ENCODE data around the gene CD7. TPM values are rescaled to one million over a fixed set of nuclear protein-coding genes. Genes with fewer than 3 reads are reported as not detected.

The CD7 gene
- total RNA-seq, 1 experiment from 2014 or later = not detected

GRCh38 chr17:82300228-82300627, 17.2 kb downstream of the CD7 start:
- intact Hi-C loops (cut with micrococcal nuclease; ENCODE audit: unreplicated experiment) = loop anchor here (5.0 kb wide), 1 partner anchor 112 kb away; no protein-coding TSS in a partner anchor
- ChIA-PET CTCF (no interaction called here), POLR2A (ENCODE audit: low non-redundant PET) (interaction anchor here (0.6 to 0.7 kb wide), 2 partner anchors 58 to 889 kb away, joined by 3 to 4 read pairs; no protein-coding TSS in a partner anchor)
- Histone ChIP-seq H3K4me3 (ENCODE audit: low read depth, low read length, poor library complexity, severe bottlenecking) (no peak overlapping the region), H3K27ac (ENCODE audit: low read depth, low read length, poor library complexity, severe bottlenecking) (no peak overlapping the region), H3K36me3 (ENCODE audit: insufficient read depth, low read length, poor library complexity, severe bottlenecking) (no peaks in the 10 kb centered on the region), H3K27me3 (replicated peaks; ENCODE audit: insufficient read depth, low read depth, low read length, poor library complexity) (no peaks in the 10 kb centered on the region), H3K9me3 (ENCODE audit: low read depth, low read length, poor library complexity, severe bottlenecking) (no peaks in the 10 kb centered on the region), H3K4me1 (ENCODE audit: insufficient read depth, low read length, poor library complexity, severe bottlenecking) (peaks cover 14% of the 10 kb centered on the region)
- no TSS peak for BruUV-seq (replicated peaks)
- no peak for DNase-seq (ENCODE audit: low spot score)
- no peak for TF ChIP-seq EZH2 (IDR thresholded peaks at IDR 0.05; ENCODE audit: borderline replicate concordance, low read depth, low read length, poor library complexity, severe bottlenecking)
- TF ChIP-seq, protein P1, sequence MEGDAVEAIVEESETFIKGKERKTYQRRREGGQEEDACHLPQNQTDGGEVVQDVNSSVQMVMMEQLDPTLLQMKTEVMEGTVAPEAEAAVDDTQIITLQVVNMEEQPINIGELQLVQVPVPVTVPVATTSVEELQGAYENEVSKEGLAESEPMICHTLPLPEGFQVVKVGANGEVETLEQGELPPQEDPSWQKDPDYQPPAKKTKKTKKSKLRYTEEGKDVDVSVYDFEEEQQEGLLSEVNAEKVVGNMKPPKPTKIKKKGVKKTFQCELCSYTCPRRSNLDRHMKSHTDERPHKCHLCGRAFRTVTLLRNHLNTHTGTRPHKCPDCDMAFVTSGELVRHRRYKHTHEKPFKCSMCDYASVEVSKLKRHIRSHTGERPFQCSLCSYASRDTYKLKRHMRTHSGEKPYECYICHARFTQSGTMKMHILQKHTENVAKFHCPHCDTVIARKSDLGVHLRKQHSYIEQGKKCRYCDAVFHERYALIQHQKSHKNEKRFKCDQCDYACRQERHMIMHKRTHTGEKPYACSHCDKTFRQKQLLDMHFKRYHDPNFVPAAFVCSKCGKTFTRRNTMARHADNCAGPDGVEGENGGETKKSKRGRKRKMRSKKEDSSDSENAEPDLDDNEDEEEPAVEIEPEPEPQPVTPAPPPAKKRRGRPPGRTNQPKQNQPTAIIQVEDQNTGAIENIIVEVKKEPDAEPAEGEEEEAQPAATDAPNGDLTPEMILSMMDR (conservative IDR thresholded peaks at IDR 0.05; ENCODE audit: low read depth, low read length) = no peak

GRCh38 chr17:82299452-82299851, 18.0 kb downstream of the CD7 start:
- CTCF ChIA-PET = no interaction called here
- no peak for DNase-seq (ENCODE audit: low spot score)
- Histone ChIP-seq H3K9me3 (ENCODE audit: low read depth, low read length, poor library complexity, severe bottlenecking) (no peaks in the 10 kb centered on the region), H3K4me1 (ENCODE audit: insufficient read depth, low read length, poor library complexity, severe bottlenecking) (peaks cover 14% of the 10 kb centered on the region), H3K36me3 (ENCODE audit: insufficient read depth, low read length, poor library complexity, severe bottlenecking) (no peaks in the 10 kb centered on the region), H3K27me3 (replicated peaks; ENCODE audit: insufficient read depth, low read depth, low read length, poor library complexity) (no peaks in the 10 kb centered on the region), H3K27ac (ENCODE audit: low read depth, low read length, poor library complexity, severe bottlenecking) (no peak overlapping the region), H3K4me3 (ENCODE audit: low read depth, low read length, poor library complexity, severe bottlenecking) (no peak overlapping the region)
- TF ChIP-seq, protein P1 (conservative IDR thresholded peaks at IDR 0.05; ENCODE audit: low read depth, low read length) = no peak
- no peak for TF ChIP-seq EZH2 (IDR thresholded peaks at IDR 0.05; ENCODE audit: borderline replicate concordance, low read depth, low read length, poor library complexity, severe bottlenecking)
- POLR2A ChIA-PET (ENCODE audit: low non-redundant PET) = interaction anchor here (0.7 kb wide), 1 partner anchor 888 kb away, joined by 4 read pairs; no protein-coding TSS in a partner anchor
- BruUV-seq (replicated peaks) = no TSS peak
- intact Hi-C loops (cut with micrococcal nuclease; ENCODE audit: unreplicated experiment) = loop anchor here (2.0 kb wide), 1 partner anchor 61 kb away; no protein-coding TSS in a partner anchor

DNA sequence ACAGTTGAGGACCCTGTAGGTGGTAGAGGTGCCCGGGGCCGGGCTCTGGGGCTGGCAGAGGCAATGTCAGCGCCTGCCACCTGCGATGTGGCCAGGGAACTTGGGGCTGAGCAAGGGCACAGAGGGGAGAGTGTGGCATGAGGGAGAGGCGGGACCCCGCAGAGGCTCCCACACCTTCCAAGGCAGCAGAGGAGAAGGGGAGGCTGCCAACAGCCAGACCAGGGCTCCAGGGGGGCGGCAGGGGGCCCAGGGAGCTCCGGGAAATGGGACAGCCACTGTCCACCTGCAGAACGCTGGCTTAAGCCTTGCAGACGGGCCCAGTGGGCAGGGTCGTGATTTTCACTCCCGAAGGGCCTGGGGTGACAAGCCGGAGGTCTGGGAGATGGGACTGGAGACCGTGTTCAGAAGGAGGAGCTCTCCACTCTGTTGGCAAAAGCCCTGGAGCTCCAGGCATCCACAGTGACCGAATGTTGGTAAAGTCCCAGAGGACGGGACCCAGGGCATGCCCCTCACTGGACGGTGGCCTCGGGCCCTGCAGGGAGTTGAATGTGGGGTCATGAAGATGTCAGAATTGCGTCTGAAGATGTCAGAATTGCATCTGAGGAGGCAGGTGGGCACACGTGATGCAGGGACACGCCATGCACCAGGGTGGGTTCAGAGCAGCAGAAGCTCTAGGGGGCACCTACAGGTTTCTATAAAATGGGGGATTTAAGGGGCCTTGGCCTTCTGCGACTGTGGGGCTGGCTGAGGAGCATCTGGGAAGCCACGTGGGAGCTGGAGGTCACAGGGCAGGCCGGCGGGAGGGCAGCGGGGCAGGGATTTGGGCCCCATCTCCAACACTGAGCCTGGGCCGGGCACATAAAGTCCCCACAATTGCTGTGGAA, 18.6 kb downstream of the CD7 start:
- Histone ChIP-seq H3K4me1 (ENCODE audit: insufficient read depth, low read length, poor library complexity, severe bottlenecking) (peaks cover 15% of the 10 kb centered on the region), H3K9me3 (ENCODE audit: low read depth, low read length, poor library complexity, severe bottlenecking) (no peaks in the 10 kb centered on the region), H3K27ac (ENCODE audit: low read depth, low read length, poor library complexity, severe bottlenecking) (peak overlapping the region; percentile 65), H3K36me3 (ENCODE audit: insufficient read depth, low read length, poor library complexity, severe bottlenecking) (no peaks in the 10 kb centered on the region), H3K27me3 (replicated peaks; ENCODE audit: insufficient read depth, low read depth, low read length, poor library complexity) (no peaks in the 10 kb centered on the region), H3K4me3 (ENCODE audit: low read depth, low read length, poor library complexity, severe bottlenecking) (peak overlapping the region; percentile 35)
- ChIA-PET CTCF (no interaction called here), POLR2A (ENCODE audit: low non-redundant PET) (interaction anchor here (0.5 to 0.7 kb wide), 2 partner anchors 57 to 315 kb away, joined by 4 read pairs; no protein-coding TSS in a partner anchor)
- TF ChIP-seq, protein P1 (conservative IDR thresholded peaks at IDR 0.05; ENCODE audit: low read depth, low read length) = no peak
- TF ChIP-seq EZH2 (IDR thresholded peaks at IDR 0.05; ENCODE audit: borderline replicate concordance, low read depth, low read length, poor library complexity, severe bottlenecking) = no peak
- intact Hi-C loops (cut with micrococcal nuclease; ENCODE audit: unreplicated experiment) = loop anchor here (2.0 kb wide), 1 partner anchor 60 kb away; no protein-coding TSS in a partner anchor
- BruUV-seq (replicated peaks) = no TSS peak
- no peak for DNase-seq (ENCODE audit: low spot score)

Data from A673 (cell line).